HG02588 (cell line): ENCODE data around the gene MAML3.

Experiments used
- ATAC-seq: cut with Tn5 transposase; IDR thresholded peaks from one replicate; pipeline ENCODE4 v1.9.1; 2021; ENCODE audit warnings: mild to moderate bottlenecking, moderate library complexity; ENCODE audit not compliant: unreplicated experiment

The MAML3 gene

GRCh38 chr4:139907001-139907809 lies 246.8 kb downstream of the MAML3 start:
- no peak for ATAC-seq

GRCh38 chr4:139905489-139905888 lies 248.5 kb downstream of the MAML3 start:
- no peak for ATAC-seq

- ATAC-seq: no peak
Measured at GRCh38 chr4:139904406-139904805, 249.6 kb downstream of the MAML3 start.

- ATAC-seq: no peak
Measured at GRCh38 chr4:139903845-139904244, 250.1 kb downstream of the MAML3 start.

GRCh38 chr4:139902321-139903320 lies 251.4 kb downstream of the MAML3 start:
- no peak for ATAC-seq

GRCh38 chr4:139901531-139902320 lies 252.3 kb downstream of the MAML3 start:
- no peak for ATAC-seq

- ATAC-seq: no peak
Measured at GRCh38 chr4:139900964-139901376, 253.0 kb downstream of the MAML3 start.

- no peak for ATAC-seq
Measured at GRCh38 chr4:139899346-139899745, 254.6 kb downstream of the MAML3 start.

- no peak for ATAC-seq
Measured at GRCh38 chr4:139898293-139898692, 255.7 kb downstream of the MAML3 start.

GRCh38 chr4:139896091-139896604 lies 257.8 kb downstream of the MAML3 start:
- no peak for ATAC-seq

GRCh38 chr4:139893801-139894200 lies 260.2 kb downstream of the MAML3 start:
- no peak for ATAC-seq

GRCh38 chr4:139892973-139893736 lies 260.8 kb downstream of the MAML3 start:
- no peak for ATAC-seq

GRCh38 chr4:139890816-139891215 lies 263.2 kb downstream of the MAML3 start:
- ATAC-seq: no peak

GRCh38 chr4:139889901-139890300 lies 264.1 kb downstream of the MAML3 start:
- ATAC-seq: no peak

GRCh38 chr4:139889264-139889663 lies 264.7 kb downstream of the MAML3 start:
- no peak for ATAC-seq

GRCh38 chr4:139887962-139888735 lies 265.8 kb downstream of the MAML3 start:
- ATAC-seq: peak; percentile 68

- ATAC-seq: no peak
Measured at GRCh38 chr4:139887376-139887802, 266.6 kb downstream of the MAML3 start.

- ATAC-seq: no peak
Measured at GRCh38 chr4:139886798-139887197, 267.2 kb downstream of the MAML3 start.

GRCh38 chr4:139884438-139884837 lies 269.5 kb downstream of the MAML3 start:
- ATAC-seq: no peak
